BJ (cell line): ENCODE data around the gene INPP5D. TPM values are rescaled to one million over a fixed set of nuclear protein-coding genes. Genes with fewer than 3 reads are reported as not detected.

Experiments
- CTCF ChIA-PET: fragments of 350-600 bp; formaldehyde crosslinking; extraction: SDS; loops from one replicate; lab custom pipeline; 2021; ENCODE audit warnings: antibody characterized with exemption, inconsistent platforms; lab: Yijun Ruan, JAX
- POLR2A ChIA-PET: fragments of 300-600 bp; sonication (Branson Sonifier 250); formaldehyde crosslinking; extraction: SDS; loops from one replicate; lab custom pipeline; 2021; ENCODE audit warnings: antibody characterized with exemption; lab: Charles Lee
- DNase-seq: peaks from one replicate; pipeline ENCODE4 v3.0.0-alpha.2; 2011; ENCODE audit warnings: low read depth
- H3K27me3 ChIP-seq: 2 replicates; pipeline ENCODE4 v1.6.0; 2011; ENCODE audit warnings: low read length; ENCODE audit not compliant: control insufficient read depth, insufficient read depth
- H3K36me3 ChIP-seq: 2 replicates; pipeline ENCODE4 v1.5.1; 2011; ENCODE audit warnings: low read length; ENCODE audit not compliant: control insufficient read depth, insufficient read depth
- H3K4me3 ChIP-seq: 2 replicates; pipeline ENCODE4 v1.5.1; 2011; ENCODE audit warnings: low read depth, mild to moderate bottlenecking, control low read depth, low read length
- polyA plus RNA-seq: library from polyadenylated mRNA; depleted of rRNA; stranded (reverse); fragments of >200 nt; gene quantifications from 2 replicates; pipeline ENCODE4 v1.2.3, GENCODE V29; 2011
- TF ChIP-seq, protein P1 (sequence below): IDR thresholded peaks from 2 replicates; pipeline ENCODE4 v1.5.1; 2011; ENCODE audit warnings: low read depth, mild to moderate bottlenecking, control low read depth, inconsistent platforms, low read length, moderate library complexity; ENCODE audit not compliant: insufficient read depth

INPP5D gene
- polyA plus RNA-seq, 1 experiment = 0.38 TPM

DNA sequence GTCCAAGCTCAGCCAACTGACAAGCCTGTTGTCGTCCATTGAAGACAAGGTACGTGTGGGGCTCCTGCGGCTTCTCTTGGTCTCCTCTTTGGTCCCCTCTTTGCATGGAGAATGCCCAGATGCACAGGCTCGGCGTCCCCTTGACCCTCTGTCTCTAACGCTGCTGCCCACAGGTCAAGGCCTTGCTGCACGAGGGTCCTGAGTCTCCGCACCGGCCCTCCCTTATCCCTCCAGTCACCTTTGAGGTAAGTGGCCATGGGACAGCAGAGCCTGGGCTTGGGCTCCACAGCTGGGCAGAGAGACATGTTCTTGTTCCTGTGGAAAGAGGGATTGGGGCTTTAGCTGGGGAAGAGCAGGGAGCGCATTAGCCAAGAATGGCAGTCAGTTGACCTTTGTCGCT, 86.1 kb downstream of the INPP5D start:
- Histone ChIP-seq H3K36me3 (no peaks in the 10 kb centered on the region), H3K4me3 (no peak overlapping the region), H3K27me3 (no peaks in the 10 kb centered on the region)
- no peak for DNase-seq
- TF ChIP-seq, protein P1, sequence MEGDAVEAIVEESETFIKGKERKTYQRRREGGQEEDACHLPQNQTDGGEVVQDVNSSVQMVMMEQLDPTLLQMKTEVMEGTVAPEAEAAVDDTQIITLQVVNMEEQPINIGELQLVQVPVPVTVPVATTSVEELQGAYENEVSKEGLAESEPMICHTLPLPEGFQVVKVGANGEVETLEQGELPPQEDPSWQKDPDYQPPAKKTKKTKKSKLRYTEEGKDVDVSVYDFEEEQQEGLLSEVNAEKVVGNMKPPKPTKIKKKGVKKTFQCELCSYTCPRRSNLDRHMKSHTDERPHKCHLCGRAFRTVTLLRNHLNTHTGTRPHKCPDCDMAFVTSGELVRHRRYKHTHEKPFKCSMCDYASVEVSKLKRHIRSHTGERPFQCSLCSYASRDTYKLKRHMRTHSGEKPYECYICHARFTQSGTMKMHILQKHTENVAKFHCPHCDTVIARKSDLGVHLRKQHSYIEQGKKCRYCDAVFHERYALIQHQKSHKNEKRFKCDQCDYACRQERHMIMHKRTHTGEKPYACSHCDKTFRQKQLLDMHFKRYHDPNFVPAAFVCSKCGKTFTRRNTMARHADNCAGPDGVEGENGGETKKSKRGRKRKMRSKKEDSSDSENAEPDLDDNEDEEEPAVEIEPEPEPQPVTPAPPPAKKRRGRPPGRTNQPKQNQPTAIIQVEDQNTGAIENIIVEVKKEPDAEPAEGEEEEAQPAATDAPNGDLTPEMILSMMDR = no peak
- CTCF ChIA-PET = no interaction called here
- POLR2A ChIA-PET = no interaction called here

DNA sequence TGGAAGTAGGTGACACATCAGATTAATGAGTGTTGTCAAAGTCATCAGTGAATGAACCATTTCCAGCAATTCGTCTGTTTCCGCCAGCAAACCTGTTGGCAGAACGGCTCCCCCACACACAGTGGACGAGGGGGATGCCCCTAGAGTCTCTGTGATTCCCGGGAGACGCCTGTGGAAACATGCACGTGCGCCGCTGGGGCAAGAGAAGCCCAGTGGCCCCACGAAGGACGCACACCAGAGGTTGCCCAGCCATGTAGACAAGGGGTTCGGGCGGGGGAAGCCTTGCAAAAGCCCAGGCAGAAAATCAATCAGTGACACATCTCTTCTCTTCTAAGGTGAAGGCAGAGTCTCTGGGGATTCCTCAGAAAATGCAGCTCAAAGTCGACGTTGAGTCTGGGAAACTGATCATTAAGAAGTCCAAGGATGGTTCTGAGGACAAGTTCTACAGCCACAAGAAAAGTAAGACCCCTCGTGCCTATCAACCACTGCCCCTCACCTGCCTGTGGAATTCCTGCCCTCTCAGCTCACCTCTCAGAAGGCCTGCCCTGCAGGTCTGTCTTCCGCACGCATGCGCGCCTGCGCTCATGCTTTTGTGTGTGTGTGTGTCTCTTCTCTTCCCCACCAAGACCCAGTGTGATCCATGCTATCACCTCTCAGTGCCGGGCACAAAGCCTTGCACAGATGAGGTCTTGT, 87.1 kb downstream of the INPP5D start:
- no peaks in the 10 kb centered on the region for H3K27me3 ChIP-seq
- POLR2A ChIA-PET = no interaction called here
- no peak overlapping the region for H3K4me3 ChIP-seq
- TF ChIP-seq, protein P1 = no peak
- H3K36me3 ChIP-seq = no peaks in the 10 kb centered on the region
- DNase-seq = no peak
- CTCF ChIA-PET = no interaction called here

DNA sequence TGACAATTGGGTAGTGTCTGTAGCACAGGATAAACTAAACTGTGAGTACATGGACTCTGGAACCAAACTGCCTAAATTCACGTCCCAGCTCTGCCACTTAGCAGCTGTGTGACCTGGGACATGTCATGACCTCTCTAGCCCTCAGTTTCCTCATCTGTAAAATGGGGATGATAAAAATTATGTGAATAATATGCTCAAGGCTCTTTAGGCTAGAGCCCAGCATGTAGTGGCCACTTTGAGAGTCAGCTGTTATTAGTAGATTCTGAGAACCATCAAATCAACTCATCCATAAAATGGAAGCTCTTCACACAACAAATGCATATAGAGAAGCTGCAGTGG, 87.7 kb downstream of the INPP5D start:
- no peak overlapping the region for H3K4me3 ChIP-seq
- TF ChIP-seq, protein P1 = no peak
- ChIA-PET POLR2A (no interaction called here), CTCF (no interaction called here)
- H3K36me3 ChIP-seq = no peaks in the 10 kb centered on the region
- no peaks in the 10 kb centered on the region for H3K27me3 ChIP-seq
- DNase-seq = no peak

DNA sequence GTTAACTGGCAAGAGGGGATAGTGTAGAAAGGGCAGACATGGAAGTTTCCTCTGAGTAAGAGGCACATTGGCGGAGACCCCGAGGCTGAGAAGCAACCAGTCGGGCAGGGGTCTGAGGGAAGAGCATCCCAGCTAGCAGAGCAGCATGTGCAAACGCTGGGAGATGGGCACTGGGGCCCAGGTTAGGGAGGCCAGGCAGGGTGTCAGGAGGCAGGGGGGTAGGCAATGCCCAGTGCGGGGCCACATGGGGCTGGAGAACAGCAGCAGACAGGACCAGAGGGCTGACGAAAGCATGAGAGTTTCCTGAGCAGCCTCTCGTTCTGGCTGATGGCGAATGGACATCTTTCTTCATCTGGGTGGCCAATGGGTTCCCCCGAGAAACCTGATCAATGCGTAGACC, 88.2 kb downstream of the INPP5D start:
- CTCF ChIA-PET = no interaction called here

DNA sequence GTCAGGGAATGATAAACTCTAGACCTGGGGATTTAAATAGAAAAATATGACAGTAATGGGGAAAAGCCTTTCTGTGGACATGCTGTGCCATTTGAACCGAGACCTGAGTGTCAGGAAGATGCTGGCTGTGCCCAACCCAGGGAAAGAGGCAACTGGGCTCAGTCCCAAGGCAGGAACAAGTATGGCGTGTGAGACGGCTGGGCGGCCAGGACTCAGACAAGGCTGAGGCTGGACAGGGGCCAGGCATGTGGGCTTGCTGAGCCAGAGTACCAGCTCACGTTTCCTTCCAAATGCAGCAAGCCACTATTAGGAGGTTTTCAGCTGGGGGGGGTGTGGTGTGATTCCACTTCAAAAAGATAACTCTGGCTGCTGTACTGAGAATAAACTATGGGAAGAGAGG, 92.4 kb downstream of the INPP5D start:
- DNase-seq = no peak
- ChIA-PET CTCF (interaction anchor here (1.0 kb wide), 1 partner anchor 27 kb away, joined by 3 read pairs; no protein-coding TSS in a partner anchor), POLR2A (no interaction called here)
- Histone ChIP-seq H3K27me3 (no peaks in the 10 kb centered on the region; the same call in 1 of the 2 replicates), H3K36me3 (no peaks in the 10 kb centered on the region), H3K4me3 (no peak overlapping the region)
- TF ChIP-seq, protein P1 = no peak

More for the DNA sequence above, 88.2 kb downstream of the INPP5D start:
- no peaks in the 10 kb centered on the region for H3K27me3 ChIP-seq
- TF ChIP-seq, protein P1 = no peak
- DNase-seq = no peak
- H3K4me3 ChIP-seq = no peak overlapping the region
- no peaks in the 10 kb centered on the region for H3K36me3 ChIP-seq
- POLR2A ChIA-PET = no interaction called here
